HG03378 (cell line): ENCODE results near the gene ERC2.

Experiments used
- ATAC-seq: cut with Tn5 transposase; IDR thresholded peaks from one replicate; pipeline ENCODE4 v1.9.1; 2021; ENCODE audit warnings: mild to moderate bottlenecking, moderate library complexity; ENCODE audit not compliant: unreplicated experiment

ERC2 gene

GRCh38 chr3:55899887-55900286 lies 568.4 kb downstream of the ERC2 start:
- ATAC-seq: no peak

- no peak for ATAC-seq
These were observed 570.6 kb downstream of the ERC2 start for GRCh38 chr3:55897573-55898224.

- ATAC-seq: no peak
These were observed 572.2 kb downstream of the ERC2 start for GRCh38 chr3:55895897-55896566.

- no peak for ATAC-seq
These were observed 573.7 kb downstream of the ERC2 start for GRCh38 chr3:55894605-55895004.

GRCh38 chr3:55893045-55893664 lies 575.1 kb downstream of the ERC2 start:
- ATAC-seq: no peak

- no peak for ATAC-seq
These were observed 577.2 kb downstream of the ERC2 start for GRCh38 chr3:55891106-55891505.

- ATAC-seq: no peak
These were observed 579.9 kb downstream of the ERC2 start for GRCh38 chr3:55888282-55888885.

GRCh38 chr3:55885721-55886120 lies 582.5 kb downstream of the ERC2 start:
- ATAC-seq: no peak

- ATAC-seq: no peak
These were observed 583.6 kb downstream of the ERC2 start for GRCh38 chr3:55884491-55885285.

GRCh38 chr3:55884066-55884465 lies 584.2 kb downstream of the ERC2 start:
- no peak for ATAC-seq

- ATAC-seq: no peak
These were observed 586.3 kb downstream of the ERC2 start for GRCh38 chr3:55882006-55882405.

- no peak for ATAC-seq
These were observed 587.9 kb downstream of the ERC2 start for GRCh38 chr3:55880357-55880756.

GRCh38 chr3:55879901-55880331 lies 588.4 kb downstream of the ERC2 start:
- ATAC-seq: no peak

GRCh38 chr3:55877703-55878102 lies 590.6 kb downstream of the ERC2 start:
- no peak for ATAC-seq

- ATAC-seq: no peak
These were observed 591.7 kb downstream of the ERC2 start for GRCh38 chr3:55876560-55876959.

- ATAC-seq: no peak
These were observed 593.2 kb downstream of the ERC2 start for GRCh38 chr3:55875113-55875512.

GRCh38 chr3:55873523-55874254 lies 594.6 kb downstream of the ERC2 start:
- no peak for ATAC-seq

GRCh38 chr3:55870594-55870993 lies 597.7 kb downstream of the ERC2 start:
- no peak for ATAC-seq

GRCh38 chr3:55868347-55868746 lies 599.9 kb downstream of the ERC2 start:
- no peak for ATAC-seq

GRCh38 chr3:55863028-55863427 lies 605.2 kb downstream of the ERC2 start:
- no peak for ATAC-seq
